H9 (cell line): ENCODE data around the gene CASP5. TPM values are rescaled to one million over a fixed set of nuclear protein-coding genes. Genes with fewer than 3 reads are reported as not detected.

Experiments
- DNase-seq: peaks from one replicate; pipeline ENCODE4 v3.0.0-alpha.2; 2017
- H2AFZ ChIP-seq: one replicate; pipeline ENCODE4 v1.6.1; 2013; ENCODE audit warnings: mild to moderate bottlenecking, low read length, control low read depth, moderate library complexity
- H2AK5ac ChIP-seq: 2 replicates; pipeline ENCODE4 v1.6.1; 2013; ENCODE audit warnings: low read length, control low read depth, mixed read lengths; ENCODE audit not compliant: insufficient read length
- H2BK120ac ChIP-seq: one replicate; pipeline ENCODE4 v1.6.1; 2013; ENCODE audit warnings: low read depth, mild to moderate bottlenecking, low read length, control low read depth, inconsistent platforms; ENCODE audit not compliant: poor library complexity, severe bottlenecking
- H2BK12ac ChIP-seq: 2 replicates; pipeline ENCODE4 v1.6.1; 2013; ENCODE audit warnings: low read length, control low read depth, mixed read lengths, low read depth; ENCODE audit not compliant: insufficient read length
- H2BK15ac ChIP-seq: 2 replicates; pipeline ENCODE4 v1.6.1; 2013; ENCODE audit warnings: low read depth, low read length, control low read depth
- H2BK20ac ChIP-seq: one replicate; pipeline ENCODE4 v1.6.1; 2013; ENCODE audit warnings: low read depth, mild to moderate bottlenecking, low read length, control low read depth, inconsistent platforms; ENCODE audit not compliant: poor library complexity, severe bottlenecking
- H2BK5ac ChIP-seq: 2 replicates; pipeline ENCODE4 v1.6.1; 2013; ENCODE audit warnings: low read length, control low read depth, mixed read lengths; ENCODE audit not compliant: insufficient read length
- H3K14ac ChIP-seq: 2 replicates; pipeline ENCODE4 v1.6.1; 2013; ENCODE audit warnings: low read length, control low read depth; ENCODE audit not compliant: insufficient read depth
- H3K18ac ChIP-seq: 2 replicates; pipeline ENCODE4 v1.6.1; 2013; ENCODE audit warnings: low read depth, mild to moderate bottlenecking, mixed read lengths, low read length, control low read depth; ENCODE audit not compliant: insufficient read length
- H3K23ac ChIP-seq: 2 replicates; pipeline ENCODE4 v1.6.1; 2013; ENCODE audit warnings: low read length, control low read depth, mixed read lengths, low read depth; ENCODE audit not compliant: insufficient read length
- H3K23me2 ChIP-seq: 2 replicates; pipeline ENCODE4 v1.6.1; 2013; ENCODE audit warnings: low read depth, mild to moderate bottlenecking, mixed read lengths, low read length, control low read depth; ENCODE audit not compliant: insufficient read length, poor library complexity, severe bottlenecking
- H3K27ac ChIP-seq: 2 replicates; pipeline ENCODE4 v1.5.1; 2013; ENCODE audit warnings: low read length, control low read depth, mixed read lengths, low read depth; ENCODE audit not compliant: insufficient read length
- H3K27me3 ChIP-seq: 2 replicates; pipeline ENCODE4 v1.6.1; 2013; ENCODE audit warnings: low read length, control low read depth, inconsistent platforms; ENCODE audit not compliant: insufficient read depth
- H3K4ac ChIP-seq: 2 replicates; pipeline ENCODE4 v1.6.1; 2013; ENCODE audit warnings: low read depth, mild to moderate bottlenecking, control low read depth, inconsistent platforms, low read length, moderate library complexity
- H3K4me1 ChIP-seq: 2 replicates; pipeline ENCODE4 v1.6.1; 2013; ENCODE audit warnings: low read length, control low read depth, inconsistent platforms; ENCODE audit not compliant: insufficient read depth
- H3K4me2 ChIP-seq: 2 replicates; pipeline ENCODE4 v1.6.1; 2013; ENCODE audit warnings: low read length, control low read depth, mixed read lengths; ENCODE audit not compliant: insufficient read length, insufficient read depth
- H3K56ac ChIP-seq: 2 replicates; pipeline ENCODE4 v1.6.1; 2013; ENCODE audit warnings: low read depth, mild to moderate bottlenecking, mixed read lengths, low read length, control low read depth; ENCODE audit not compliant: insufficient read length
- H3K79me1 ChIP-seq: 2 replicates; pipeline ENCODE4 v1.6.1; 2013; ENCODE audit warnings: low read depth, mild to moderate bottlenecking, moderate library complexity, low read length, control low read depth, inconsistent platforms; ENCODE audit not compliant: insufficient read depth, poor library complexity, severe bottlenecking
- H3K79me2 ChIP-seq: 2 replicates; pipeline ENCODE4 v1.6.1; 2013; ENCODE audit warnings: low read length, control low read depth, inconsistent platforms; ENCODE audit not compliant: insufficient read depth
- H3K9ac ChIP-seq: 2 replicates; pipeline ENCODE4 v1.6.1; 2013; ENCODE audit warnings: low read length, control low read depth, mixed read lengths; ENCODE audit not compliant: insufficient read length; ENCODE audit errors: extremely low read depth
- H3K9me3 ChIP-seq: one replicate; pipeline ENCODE4 v1.6.1; 2013; ENCODE audit warnings: low read depth, low read length, inconsistent platforms; ENCODE audit not compliant: control insufficient read depth
- H3T11ph ChIP-seq: one replicate; pipeline ENCODE4 v1.6.1; 2013; ENCODE audit warnings: mild to moderate bottlenecking, low read length, control low read depth, inconsistent platforms
- H4K20me1 ChIP-seq: one replicate; pipeline ENCODE4 v1.6.1; 2013; ENCODE audit not compliant: control insufficient read depth, insufficient read length, insufficient read depth
- H4K5ac ChIP-seq: 2 replicates; pipeline ENCODE4 v1.6.1; 2013; ENCODE audit warnings: low read depth, mild to moderate bottlenecking, mixed read lengths, low read length, control low read depth; ENCODE audit not compliant: insufficient read length
- H4K8ac ChIP-seq: replicated peaks from 2 replicates; pipeline ENCODE4 v1.6.1; 2013; ENCODE audit warnings: low read length, control low read depth, mixed read lengths, low read depth; ENCODE audit not compliant: insufficient read length
- H4K91ac ChIP-seq: 2 replicates; pipeline ENCODE4 v1.6.1; 2013; ENCODE audit warnings: low read depth, mild to moderate bottlenecking, moderate library complexity, mixed read lengths, low read length, control low read depth; ENCODE audit not compliant: insufficient read length
- H3K27ac Mint-ChIP-seq, 3 experiments: 2 replicates in 2 of 3; 3 replicates in 1 of 3; pipeline ENCODE4 v1.8.0; 2020 to 2021; ENCODE audit warnings: mixed read lengths in 3 of 3, mild to moderate bottlenecking in 1 of 3, moderate library complexity in 1 of 3
- H3K27me3 Mint-ChIP-seq: 2 replicates; pipeline ENCODE4 v1.8.0; 2021; ENCODE audit warnings: low read depth, mild to moderate bottlenecking, moderate library complexity, mixed read lengths
- H3K36me3 Mint-ChIP-seq, 3 experiments: 2 replicates in 2 of 3; 3 replicates in 1 of 3; pipeline ENCODE4 v1.8.0; 2020 to 2021; ENCODE audit warnings: low read depth in 3 of 3, mixed read lengths in 3 of 3; ENCODE audit not compliant: insufficient read depth in 1 of 3
- H3K4me1 Mint-ChIP-seq, 2 experiments: 2 replicates each; pipeline ENCODE4 v1.8.0; 2020; ENCODE audit warnings: mixed read lengths in 2 of 2
- H3K4me3 Mint-ChIP-seq, 2 experiments: 2 replicates in 1 of 2; 3 replicates in 1 of 2; pipeline ENCODE4 v1.8.0; 2020 to 2021; ENCODE audit warnings: mild to moderate bottlenecking in 2 of 2, mixed read lengths in 2 of 2, moderate library complexity in 1 of 2
- H3K9me3 Mint-ChIP-seq, 2 experiments: 2 replicates in 1 of 2; 3 replicates in 1 of 2; pipeline ENCODE4 v1.8.0; 2020; ENCODE audit warnings: mild to moderate bottlenecking in 2 of 2, mixed read lengths in 2 of 2, moderate library complexity in 1 of 2
- CTCF ChIP-seq: fragments of 200-600 bp; sonication (generic); conservative IDR thresholded peaks from 3 replicates; pipeline ENCODE4 v1.8.0; 2021; ENCODE audit warnings: antibody characterized with exemption, mild to moderate bottlenecking
- WGBS: extraction: QIAGEN DNeasy Blood & Tissue Kit; methylation state at CpG from one replicate; pipeline ENCODE4 v1.1.7; 2013; ENCODE audit warnings: missing lambda C conversion rate, low lambda C conversion rate, mixed read lengths; ENCODE audit not compliant: insufficient read length; ENCODE audit errors: extremely low coverage; 5-methylcytosine and 5-hydroxymethylcytosine counted together
- total RNA-seq: library from RNA; stranded (reverse); gene quantifications from 2 replicates; pipeline ENCODE4 v1.2.1, GENCODE V29; 2021

CASP5 gene
- total RNA-seq, 1 experiment from 2014 or later: not detected

- no peaks in the 10 kb centered on the region for H3K79me2 ChIP-seq
- no peaks in the 10 kb centered on the region for H3K23me2 ChIP-seq
- H2BK15ac ChIP-seq: no peak overlapping the region
- H3K4me1 Mint-ChIP-seq: no peaks in the 10 kb centered on the region
- H2BK20ac ChIP-seq: no peak overlapping the region
- H3K36me3 Mint-ChIP-seq: 0 out of 7 replicates have a peak, but pooled peaks cover 0 to 12% (median 4%) of the 10 kb centered on the region in 3 experiments
- no peaks in the 10 kb centered on the region for H3K79me1 ChIP-seq
- no peak overlapping the region for H3K4me3 Mint-ChIP-seq
- no peak overlapping the region for H3K18ac ChIP-seq
- no peaks in the 10 kb centered on the region for H3K9me3 ChIP-seq
- H2BK12ac ChIP-seq: no peak overlapping the region
- no peak overlapping the region for H3K27ac ChIP-seq
- no peaks in the 10 kb centered on the region for H3K27me3 ChIP-seq
- TF ChIP-seq CTCF: no peak
- H2AK5ac ChIP-seq: no peak overlapping the region
- no CpG with 5 or more reads among the region's 3 CpGs for WGBS
- no peak overlapping the region for H3T11ph ChIP-seq
- DNase-seq: no peak
- H4K8ac ChIP-seq: no peak overlapping the region
- no peak overlapping the region for H2BK120ac ChIP-seq
- H3K9me3 Mint-ChIP-seq: peaks cover 8 to 12% of the 10 kb centered on the region in 2 experiments; a peak in 3 of 5 replicates
- H3K4me2 ChIP-seq: no peak overlapping the region
- no peak overlapping the region for H4K5ac ChIP-seq
- no peak overlapping the region for H3K14ac ChIP-seq
- no peak overlapping the region for H2AFZ ChIP-seq
- H3K27me3 Mint-ChIP-seq: no peaks in the 10 kb centered on the region
- no peak overlapping the region for H3K9ac ChIP-seq
- no peak overlapping the region for H3K4ac ChIP-seq
- H3K4me1 ChIP-seq: no peaks in the 10 kb centered on the region
- H2BK5ac ChIP-seq: no peak overlapping the region
- no peak overlapping the region for H4K91ac ChIP-seq
- no peak overlapping the region for H3K23ac ChIP-seq
- no peak overlapping the region for H3K27ac Mint-ChIP-seq
- no peak overlapping the region for H3K56ac ChIP-seq
- H4K20me1 ChIP-seq: no peaks in the 10 kb centered on the region
Measured at GRCh38 chr11:104984808-104985207, 38.2 kb downstream of the CASP5 start.
